ENCODE data around the gene LRRC4C. TPM values are rescaled to one million over a fixed set of nuclear protein-coding genes. Genes with fewer than 3 reads are reported as not detected.

The LRRC4C gene
- total and polyA plus RNA-seq, 11 donors: 0.08 to 1.2 (median 0.48) TPM; not detected in 1

DNA sequence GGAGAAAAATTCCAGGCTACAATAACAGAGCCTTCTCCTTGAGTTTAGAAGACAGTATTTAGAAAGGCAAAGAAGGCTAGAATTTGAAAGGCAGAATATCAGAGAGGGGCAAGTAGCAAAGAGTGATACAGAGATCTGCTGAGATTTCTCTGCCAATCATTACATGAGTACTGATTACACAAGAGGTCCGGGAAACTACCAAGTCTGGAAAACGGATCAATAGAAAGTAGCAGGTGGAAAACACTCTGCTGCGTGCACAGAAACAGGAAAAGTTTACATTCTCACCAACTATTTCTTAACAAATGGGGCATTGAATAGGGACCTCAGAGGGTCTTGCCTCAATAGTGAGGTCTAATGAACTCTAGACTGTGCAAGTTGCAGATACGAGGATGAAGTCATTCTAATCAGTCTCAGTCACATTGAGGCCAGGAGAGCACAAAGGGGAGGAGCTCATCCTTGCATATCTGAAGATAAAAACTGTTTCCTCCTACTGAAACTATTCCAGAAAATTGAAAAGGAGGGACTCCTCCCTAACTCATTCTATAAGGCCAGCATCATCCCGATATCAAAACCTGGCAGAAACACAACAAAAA lies 1099.2 kb downstream of the LRRC4C start:
- peaks cover 0 to 17% (median 0%) of the 10 kb centered on the region in 12 donors for H3K9me3 ChIP-seq
- no peak overlapping the region for H3K4me3 ChIP-seq
- no peaks in the 10 kb centered on the region for H3K4me1 ChIP-seq
- no peaks in the 10 kb centered on the region for H3K27me3 ChIP-seq
- WGBS, 4 donors: 53 to 60% (median 59%) methylated on average over 5 of the region's 5 CpGs
- ATAC-seq: no peak
- intact Hi-C loops (cut with DNase I): no loop called here
- DNase-seq: no peak
- H3K36me3 ChIP-seq: no peaks in the 10 kb centered on the region
- TF ChIP-seq POLR2A (IDR thresholded peaks at IDR 0.05): no peak
- H3K27ac ChIP-seq: no peak overlapping the region

DNA sequence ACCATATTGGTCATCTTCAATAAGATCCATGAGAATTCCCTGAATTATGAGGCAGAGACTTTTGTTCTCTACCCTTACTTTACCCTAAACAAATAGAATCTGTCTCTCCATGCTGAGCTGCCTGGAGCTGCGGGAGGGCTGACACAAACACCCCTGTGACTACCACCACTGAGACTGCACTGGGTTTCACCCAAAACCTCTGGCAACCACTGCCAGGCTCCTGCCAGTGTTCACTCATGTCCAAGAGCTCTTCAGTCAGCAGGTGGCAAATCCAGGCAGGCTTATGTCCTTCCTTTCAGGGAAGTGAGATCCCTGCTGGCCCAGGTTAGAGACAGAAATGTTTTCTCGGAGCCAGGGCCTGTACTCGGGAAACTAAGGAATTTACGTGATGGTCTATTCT lies 1105.3 kb downstream of the LRRC4C start:
- TF ChIP-seq POLR2A (IDR thresholded peaks at IDR 0.05): no peak
- TF ChIP-seq, protein P1, sequence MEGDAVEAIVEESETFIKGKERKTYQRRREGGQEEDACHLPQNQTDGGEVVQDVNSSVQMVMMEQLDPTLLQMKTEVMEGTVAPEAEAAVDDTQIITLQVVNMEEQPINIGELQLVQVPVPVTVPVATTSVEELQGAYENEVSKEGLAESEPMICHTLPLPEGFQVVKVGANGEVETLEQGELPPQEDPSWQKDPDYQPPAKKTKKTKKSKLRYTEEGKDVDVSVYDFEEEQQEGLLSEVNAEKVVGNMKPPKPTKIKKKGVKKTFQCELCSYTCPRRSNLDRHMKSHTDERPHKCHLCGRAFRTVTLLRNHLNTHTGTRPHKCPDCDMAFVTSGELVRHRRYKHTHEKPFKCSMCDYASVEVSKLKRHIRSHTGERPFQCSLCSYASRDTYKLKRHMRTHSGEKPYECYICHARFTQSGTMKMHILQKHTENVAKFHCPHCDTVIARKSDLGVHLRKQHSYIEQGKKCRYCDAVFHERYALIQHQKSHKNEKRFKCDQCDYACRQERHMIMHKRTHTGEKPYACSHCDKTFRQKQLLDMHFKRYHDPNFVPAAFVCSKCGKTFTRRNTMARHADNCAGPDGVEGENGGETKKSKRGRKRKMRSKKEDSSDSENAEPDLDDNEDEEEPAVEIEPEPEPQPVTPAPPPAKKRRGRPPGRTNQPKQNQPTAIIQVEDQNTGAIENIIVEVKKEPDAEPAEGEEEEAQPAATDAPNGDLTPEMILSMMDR (IDR thresholded peaks at IDR 0.05): no peak
- H3K4me1 ChIP-seq: no peaks in the 10 kb centered on the region
- no peak for DNase-seq
- no peak overlapping the region for H3K27ac ChIP-seq
- 89 to 93% (median 91%) methylated on average over 4 of the region's 4 CpGs for WGBS, 4 donors
- no peaks in the 10 kb centered on the region for H3K36me3 ChIP-seq
- no peaks in the 10 kb centered on the region for H3K27me3 ChIP-seq
- no peak for ATAC-seq
- H3K9me3 ChIP-seq: peaks cover 0 to 4% (median 0%) of the 10 kb centered on the region in 12 donors
- intact Hi-C loops (cut with DNase I): no loop called here
- no peak overlapping the region for H3K4me3 ChIP-seq

DNA sequence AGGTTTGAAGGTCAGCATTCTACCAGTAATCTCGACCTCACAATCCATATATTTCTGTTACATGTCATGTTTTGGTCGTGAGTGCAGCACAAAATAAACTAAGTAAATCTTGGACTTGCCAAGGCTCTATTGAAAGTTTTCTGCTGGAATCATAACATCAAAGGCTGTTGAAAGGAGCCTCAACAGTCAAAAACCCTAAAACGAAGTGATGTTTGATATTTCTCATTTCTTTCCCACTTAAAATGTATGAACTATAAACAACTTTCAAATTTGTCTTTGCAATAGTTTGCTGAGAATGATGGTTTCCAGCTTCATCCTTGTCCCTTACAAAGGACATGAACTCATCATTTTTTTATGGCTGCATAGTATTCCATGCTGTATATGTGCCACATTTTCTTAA lies 1118.5 kb downstream of the LRRC4C start:
- Histone ChIP-seq H3K9me3 (peaks cover 0 to 13% (median 0%) of the 10 kb centered on the region in 12 donors), H3K27me3 (no peaks in the 10 kb centered on the region), H3K36me3 (no peaks in the 10 kb centered on the region), H3K27ac (no peak overlapping the region), H3K4me3 (no peak overlapping the region), H3K4me1 (no peaks in the 10 kb centered on the region)
- ATAC-seq (no peak), DNase-seq (no peak)
- 41 to 63% (median 58%) methylated on average over 3 of the region's 3 CpGs for WGBS, 4 donors
- TF ChIP-seq POLR2A (IDR thresholded peaks at IDR 0.05): no peak
- TF ChIP-seq, protein P1 (IDR thresholded peaks at IDR 0.05): no peak
- intact Hi-C loops (cut with DNase I): no loop called here

- H3K4me1 ChIP-seq: no peaks in the 10 kb centered on the region
- ATAC-seq (no peak), DNase-seq (no peak)
- 48 to 64% (median 55%) methylated on average over 6 of the region's 6 CpGs for WGBS, 4 donors
- intact Hi-C loops (cut with DNase I): no loop called here
- H3K9me3 ChIP-seq: peaks cover 0 to 6% (median 0%) of the 10 kb centered on the region in 12 donors
- H3K27me3 ChIP-seq: no peaks in the 10 kb centered on the region
- H3K27ac ChIP-seq: no peak overlapping the region
- TF ChIP-seq, protein P1 (IDR thresholded peaks at IDR 0.05): no peak
- no peak for TF ChIP-seq POLR2A (IDR thresholded peaks at IDR 0.05)
- no peak overlapping the region for H3K4me3 ChIP-seq
- no peaks in the 10 kb centered on the region for H3K36me3 ChIP-seq
Measured at GRCh38 chr11:40338739-40339138, 1120.7 kb downstream of the LRRC4C start.

- no peak overlapping the region for H3K27ac ChIP-seq
- no peaks in the 10 kb centered on the region for H3K36me3 ChIP-seq
- no peaks in the 10 kb centered on the region for H3K4me1 ChIP-seq
- ATAC-seq (no peak), DNase-seq (no peak)
- H3K4me3 ChIP-seq: no peak overlapping the region
- TF ChIP-seq, protein P1 (IDR thresholded peaks at IDR 0.05): no peak
- no peak for TF ChIP-seq POLR2A (IDR thresholded peaks at IDR 0.05)
- 81 to 88% (median 83%) methylated on average over 3 of the region's 3 CpGs for WGBS, 4 donors
- intact Hi-C loops (cut with DNase I): no loop called here
- no peaks in the 10 kb centered on the region for H3K27me3 ChIP-seq
- peaks cover 0 to 6% (median 0%) of the 10 kb centered on the region in 12 donors for H3K9me3 ChIP-seq
Measured at GRCh38 chr11:40338062-40338461, 1121.4 kb downstream of the LRRC4C start.

Measured in heart left ventricle (tissue), 16 donors.